Mucosa of rectum (tissue), 2 donors: ENCODE measurements around the gene SCO1.

Experiments used
- H3K27ac ChIP-seq, 2 donors: one replicate each; pipeline ENCODE4 v1.7.0; 2013; ENCODE audit warnings: inconsistent platforms in 2 of 2, low read depth in 2 of 2, low read length in 2 of 2
- H3K27me3 ChIP-seq, 2 donors: one replicate each; pipeline ENCODE4 v1.7.0; 2013; ENCODE audit warnings: low read length in 2 of 2; ENCODE audit not compliant: control insufficient read depth in 2 of 2, insufficient read depth in 2 of 2
- H3K36me3 ChIP-seq, 2 donors: one replicate each; pipeline ENCODE4 v1.7.0; 2013; ENCODE audit warnings: low read length in 2 of 2; ENCODE audit not compliant: control insufficient read depth in 2 of 2, insufficient read depth in 2 of 2
- H3K4me1 ChIP-seq, 2 donors: one replicate each; pipeline ENCODE4 v1.7.0; 2013; ENCODE audit warnings: low read length in 2 of 2, mild to moderate bottlenecking in 1 of 2; ENCODE audit not compliant: control insufficient read depth in 2 of 2, insufficient read depth in 2 of 2
- H3K4me3 ChIP-seq, 2 donors: one replicate each; pipeline ENCODE4 v1.7.0; 2013; ENCODE audit warnings: low read length in 2 of 2
- H3K9ac ChIP-seq, 2 donors: one replicate each; pipeline ENCODE4 v1.7.0; 2013; ENCODE audit warnings: low read length in 2 of 2, low read depth in 1 of 2, mild to moderate bottlenecking in 1 of 2
- H3K9me3 ChIP-seq, 2 donors: one replicate each; pipeline ENCODE4 v1.7.0; 2013; ENCODE audit warnings: low read length in 2 of 2; ENCODE audit not compliant: control insufficient read depth in 2 of 2
- donor health status: healthy.
- donor health status: Normal muscosa, but diverticular disease.

The SCO1 gene

DNA sequence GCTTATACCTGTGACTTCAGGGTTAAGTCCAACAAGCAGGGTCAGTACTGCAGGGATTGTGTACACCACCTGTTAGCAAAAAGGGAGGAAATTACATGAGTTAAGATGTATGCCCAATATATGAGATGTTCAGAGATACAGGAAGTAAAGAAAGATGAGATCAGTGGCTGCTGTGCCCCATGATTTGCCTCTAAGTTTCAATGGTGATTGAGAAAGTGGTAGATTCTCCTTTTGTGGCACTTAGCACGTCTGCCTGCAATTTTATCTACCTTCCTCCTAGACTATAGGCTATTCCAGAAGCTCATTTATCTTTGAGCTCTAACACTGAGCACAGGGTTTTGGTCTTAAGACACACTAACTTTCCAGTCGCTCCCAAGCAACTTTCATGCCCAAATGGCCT lies 28.9 kb upstream of the SCO1 start:
- peaks cover 0 to 3% of the 10 kb centered on the region in 2 donors for H3K36me3 ChIP-seq

DNA sequence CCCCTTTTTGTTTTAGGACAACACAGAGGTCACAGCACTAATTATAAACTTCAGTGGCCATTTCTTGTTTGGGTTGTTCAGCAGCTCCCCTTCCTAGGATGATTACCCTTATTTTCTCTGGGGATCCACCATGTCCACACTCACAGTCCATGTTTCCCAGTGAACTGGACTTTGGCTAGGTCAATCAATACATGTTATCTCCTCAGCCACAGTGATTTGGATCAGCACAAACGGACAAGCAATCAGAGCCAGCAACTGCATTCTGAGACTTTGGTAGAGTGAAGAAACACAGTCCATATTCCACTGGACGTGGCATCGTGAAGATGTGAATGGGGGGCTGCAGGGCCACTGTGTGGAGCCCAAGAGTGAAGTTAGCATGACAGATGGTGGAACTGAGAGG lies 27.9 kb upstream of the SCO1 start:
- H3K4me3 ChIP-seq = peak overlapping the region in 1 of 2 donors; percentile 27
- peaks cover 13 to 17% of the 10 kb centered on the region in 2 donors for H3K4me1 ChIP-seq
- H3K27ac ChIP-seq = peak overlapping the region; percentile 73 to 75
- peaks cover 0 to 5% of the 10 kb centered on the region in 2 donors for H3K36me3 ChIP-seq
- no peaks in the 10 kb centered on the region for H3K27me3 ChIP-seq
- H3K9ac ChIP-seq = no peak overlapping the region
- no peaks in the 10 kb centered on the region for H3K9me3 ChIP-seq

More for the DNA sequence above, 28.9 kb upstream of the SCO1 start:
- no peaks in the 10 kb centered on the region for H3K27me3 ChIP-seq
- no peak overlapping the region for H3K9ac ChIP-seq
- no peak overlapping the region for H3K27ac ChIP-seq
- H3K9me3 ChIP-seq = no peaks in the 10 kb centered on the region
- peaks cover 16 to 24% of the 10 kb centered on the region in 2 donors for H3K4me1 ChIP-seq
- H3K4me3 ChIP-seq = no peak overlapping the region

DNA sequence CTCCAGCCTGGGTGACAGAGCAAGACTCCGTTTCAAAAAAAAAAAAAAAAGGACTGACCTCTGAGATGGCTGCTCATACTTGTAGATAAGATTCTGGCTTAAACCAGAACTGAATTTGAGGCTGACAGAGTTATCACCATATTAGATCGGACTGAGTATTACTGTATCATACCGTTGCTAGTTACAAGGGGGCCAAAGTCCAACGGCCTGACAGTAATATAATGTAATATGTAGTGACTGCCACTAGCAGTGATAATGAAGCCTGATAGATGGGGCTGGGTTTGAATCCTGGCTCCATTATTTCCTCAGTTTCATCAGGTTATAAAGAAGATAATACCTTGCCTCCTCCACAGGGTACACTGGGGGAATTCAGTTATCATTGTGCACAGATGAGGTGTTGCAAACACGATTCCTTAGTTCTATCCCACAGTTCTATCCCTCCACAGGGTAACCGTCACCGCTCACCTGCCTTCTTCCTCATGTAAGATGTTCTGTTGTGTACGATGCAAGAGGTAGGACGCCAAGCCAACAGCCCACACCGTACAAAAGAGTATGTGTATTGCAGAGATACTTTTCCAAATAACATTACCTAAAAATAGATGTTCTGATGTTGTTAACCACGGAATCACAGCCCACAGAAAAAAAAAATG lies 27.3 kb upstream of the SCO1 start:
- peaks cover 4 to 5% of the 10 kb centered on the region in 2 donors for H3K36me3 ChIP-seq
- peak overlapping the region; percentile 73 to 80 for H3K27ac ChIP-seq
- no peaks in the 10 kb centered on the region for H3K27me3 ChIP-seq
- H3K4me3 ChIP-seq = peak overlapping the region in 1 of 2 donors; percentile 27
- peaks cover 13 to 17% of the 10 kb centered on the region in 2 donors for H3K4me1 ChIP-seq
- no peaks in the 10 kb centered on the region for H3K9me3 ChIP-seq
- H3K9ac ChIP-seq = no peak overlapping the region

DNA sequence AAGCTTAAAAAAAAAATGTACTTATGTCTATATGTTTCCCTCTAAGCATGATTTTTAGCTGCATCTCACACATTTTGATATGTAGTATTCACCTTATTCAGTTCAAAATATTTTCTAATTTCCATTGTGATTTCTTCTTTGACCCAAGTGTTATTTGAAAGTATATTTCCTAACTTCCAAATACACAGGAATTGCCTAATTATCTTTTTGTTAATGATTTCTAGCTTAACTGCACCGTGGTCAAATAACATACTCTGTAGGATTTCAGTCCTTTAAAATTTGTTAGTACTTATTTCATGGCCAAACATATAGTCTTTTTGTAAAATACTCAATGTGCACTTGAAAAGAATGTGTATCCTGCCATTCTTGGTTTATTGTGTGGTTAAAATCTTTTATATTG lies 21.2 kb upstream of the SCO1 start:
- Histone ChIP-seq H3K27me3 (no peaks in the 10 kb centered on the region), H3K4me3 (no peak overlapping the region), H3K4me1 (no peaks in the 10 kb centered on the region), H3K9ac (no peak overlapping the region), H3K9me3 (no peaks in the 10 kb centered on the region), H3K36me3 (peaks cover 4 to 5% of the 10 kb centered on the region in 2 donors), H3K27ac (no peak overlapping the region)

DNA sequence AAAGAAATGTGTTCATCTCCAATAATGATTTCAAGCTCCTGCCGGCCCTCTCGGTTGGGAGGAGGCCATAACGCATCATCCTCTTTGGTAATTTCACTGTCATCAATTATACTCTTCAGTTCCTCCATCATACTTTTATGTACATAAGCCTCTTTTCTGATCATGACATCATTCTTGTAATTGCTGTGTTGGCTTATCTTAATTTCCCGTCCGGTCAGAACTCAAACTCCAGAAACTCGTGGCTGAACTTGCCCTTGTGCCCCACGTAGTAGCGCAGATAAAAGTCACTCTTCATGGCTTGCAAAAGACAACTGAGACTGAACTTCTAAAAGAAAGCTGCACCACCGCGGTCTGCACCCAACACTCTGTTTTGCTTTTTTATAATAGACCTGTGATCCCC lies 18.9 kb upstream of the SCO1 start:
- Histone ChIP-seq H3K9ac (no peak overlapping the region), H3K27me3 (no peaks in the 10 kb centered on the region), H3K9me3 (no peaks in the 10 kb centered on the region), H3K4me3 (no peak overlapping the region), H3K36me3 (peaks cover 18 to 19% of the 10 kb centered on the region in 2 donors), H3K4me1 (no peaks in the 10 kb centered on the region), H3K27ac (no peak overlapping the region)

DNA sequence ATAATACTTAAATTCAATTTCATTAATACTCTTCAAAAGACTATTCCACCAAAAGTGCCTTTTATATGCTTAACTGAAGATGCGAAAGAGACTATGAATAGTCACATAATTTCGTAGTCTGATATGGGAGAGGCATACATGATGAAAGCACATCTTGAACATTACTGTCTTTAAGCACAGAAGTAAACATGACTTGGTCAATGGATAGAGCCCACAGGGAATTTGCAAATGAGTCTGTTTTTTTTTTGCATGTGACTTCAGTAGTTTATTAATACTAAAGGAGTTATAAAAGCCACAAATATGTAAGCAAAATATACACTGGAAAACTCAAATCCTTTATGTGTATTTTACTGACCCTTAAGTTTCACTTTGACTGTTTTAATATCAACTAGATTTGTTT lies 16.0 kb upstream of the SCO1 start:
- H3K27me3 ChIP-seq = no peaks in the 10 kb centered on the region
- H3K4me1 ChIP-seq = no peaks in the 10 kb centered on the region
- no peak overlapping the region for H3K4me3 ChIP-seq
- H3K36me3 ChIP-seq = peaks cover 33 to 36% of the 10 kb centered on the region in 2 donors
- H3K27ac ChIP-seq = no peak overlapping the region
- no peak overlapping the region for H3K9ac ChIP-seq
- no peaks in the 10 kb centered on the region for H3K9me3 ChIP-seq

DNA sequence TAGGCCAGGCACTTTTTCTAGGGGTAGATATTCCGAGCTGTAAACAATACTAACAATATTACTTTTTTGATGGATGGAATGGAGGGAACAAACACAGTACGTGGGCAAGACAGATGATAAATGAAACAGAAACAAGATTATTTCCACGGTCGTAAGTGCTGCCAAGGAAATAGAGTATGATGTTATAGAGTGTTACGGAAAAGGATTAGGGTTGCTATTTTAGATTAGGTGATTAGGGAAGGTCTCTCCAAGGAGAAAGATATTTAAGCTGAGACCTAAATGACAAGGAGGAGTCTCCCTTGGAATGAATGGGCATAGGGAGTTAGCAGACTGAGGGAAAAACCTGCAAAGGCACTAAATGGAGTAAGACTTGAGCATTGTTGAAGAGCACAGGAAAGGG lies 8.4 kb upstream of the SCO1 start:
- peaks cover 29 to 37% of the 10 kb centered on the region in 2 donors for H3K36me3 ChIP-seq

DNA sequence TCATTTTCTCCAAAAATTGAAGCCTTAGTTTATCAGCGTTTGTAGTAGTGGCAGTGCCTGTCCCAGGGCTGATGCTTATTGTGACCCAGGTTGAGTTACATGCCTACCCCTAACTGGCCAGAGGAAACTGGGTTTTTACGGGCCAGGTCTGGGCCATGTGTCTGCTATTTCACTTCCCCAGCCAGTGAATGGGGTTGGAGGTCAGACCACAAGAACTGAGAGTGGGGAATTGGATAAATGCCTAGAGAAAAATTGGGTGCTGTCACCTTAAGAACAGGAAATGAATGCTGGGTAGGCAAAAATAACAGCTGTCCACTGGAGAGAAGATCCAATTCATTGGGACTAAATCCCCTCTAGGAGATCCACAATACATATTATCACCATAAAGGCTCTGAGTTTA lies 5.2 kb upstream of the SCO1 start:
- no peak overlapping the region for H3K27ac ChIP-seq
- peaks cover 4 to 5% of the 10 kb centered on the region in 2 donors for H3K4me1 ChIP-seq
- H3K9me3 ChIP-seq = no peaks in the 10 kb centered on the region
- H3K9ac ChIP-seq = no peak overlapping the region
- H3K27me3 ChIP-seq = no peaks in the 10 kb centered on the region
- no peak overlapping the region for H3K4me3 ChIP-seq
- peaks cover 11 to 17% of the 10 kb centered on the region in 2 donors for H3K36me3 ChIP-seq

More for the DNA sequence above, 8.4 kb upstream of the SCO1 start:
- H3K9ac ChIP-seq = no peak overlapping the region
- no peak overlapping the region for H3K4me3 ChIP-seq
- no peaks in the 10 kb centered on the region for H3K4me1 ChIP-seq
- no peaks in the 10 kb centered on the region for H3K27me3 ChIP-seq
- H3K9me3 ChIP-seq = no peaks in the 10 kb centered on the region
- no peak overlapping the region for H3K27ac ChIP-seq

DNA sequence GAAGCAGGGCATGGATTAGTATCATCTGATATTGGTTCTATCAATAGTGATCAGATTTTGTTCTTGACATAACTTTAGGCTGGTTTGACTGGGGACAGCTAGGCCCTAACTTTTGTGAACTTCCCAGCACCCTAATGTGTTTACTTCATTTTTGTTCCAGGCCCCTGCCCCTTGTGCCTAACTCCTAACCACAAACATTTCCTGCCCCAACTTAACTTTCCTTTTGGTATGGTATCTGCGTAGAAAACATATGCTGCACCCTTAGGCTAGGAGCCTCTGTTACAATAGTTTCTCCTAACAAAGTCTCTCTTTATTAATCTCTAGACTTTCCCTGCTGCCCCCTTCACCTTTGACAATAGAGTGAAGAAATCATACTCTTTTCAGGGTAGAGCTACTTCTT lies 2.5 kb upstream of the SCO1 start:
- H3K36me3 ChIP-seq = peaks cover 0 to 4% of the 10 kb centered on the region in 2 donors
- H3K9me3 ChIP-seq = no peaks in the 10 kb centered on the region
- peaks cover 9 to 10% of the 10 kb centered on the region in 2 donors for H3K4me1 ChIP-seq
- H3K27ac ChIP-seq = no peak overlapping the region
- H3K27me3 ChIP-seq = no peaks in the 10 kb centered on the region
- no peak overlapping the region for H3K9ac ChIP-seq
- no peak overlapping the region for H3K4me3 ChIP-seq

DNA sequence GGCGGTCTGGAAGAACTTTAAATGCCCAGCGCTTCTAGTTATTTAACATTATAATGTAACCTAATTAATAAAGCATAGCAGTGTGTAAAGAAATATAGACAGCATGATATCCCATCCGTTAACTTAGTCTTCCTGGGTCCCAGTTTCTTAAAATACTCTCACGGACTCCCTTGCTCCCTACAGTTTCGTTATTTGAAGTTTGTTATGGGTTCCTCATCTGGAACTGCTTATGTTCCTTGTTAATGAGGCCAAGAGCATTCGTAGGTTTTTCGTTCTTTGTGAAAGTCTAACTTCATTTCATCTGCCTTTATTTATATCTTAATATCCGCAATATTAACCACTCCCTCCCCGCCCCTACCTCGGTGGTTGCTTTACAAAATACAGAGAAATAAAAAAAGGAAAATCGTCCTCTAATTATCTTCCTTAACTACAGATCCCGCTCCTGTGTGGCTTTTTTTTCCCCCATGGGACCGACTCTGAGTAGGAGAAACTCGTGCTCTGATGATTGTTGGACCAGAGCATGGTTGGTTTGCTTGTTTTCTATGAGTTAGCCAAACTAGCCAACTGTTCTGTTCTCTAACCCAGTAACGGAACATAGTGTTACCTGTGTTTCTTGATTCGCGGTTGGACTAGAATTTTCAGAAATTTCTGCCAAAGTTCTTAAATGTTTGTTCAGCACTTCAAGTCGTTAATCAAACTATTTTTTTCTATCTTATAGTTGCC lies 924 bp upstream of the SCO1 start:
- Histone ChIP-seq H3K9me3 (no peaks in the 10 kb centered on the region), H3K27me3 (no peaks in the 10 kb centered on the region), H3K4me3 (peak overlapping the region; percentile 79 to 93), H3K4me1 (peaks cover 9 to 10% of the 10 kb centered on the region in 2 donors), H3K27ac (peak overlapping the region; percentile 90 to 93), H3K36me3 (peaks cover 10 to 16% of the 10 kb centered on the region in 2 donors), H3K9ac (peak overlapping the region; percentile 94 to 97)
